Measurements from ENCODE around the gene GUCA1C. TPM values are rescaled to one million over a fixed set of nuclear protein-coding genes. Genes with fewer than 3 reads are reported as not detected.

Gene GUCA1C
- total and polyA plus RNA-seq, 2 of the 13 experiments (the other 11 are each of a cell fraction or from before 2014, with no cell fraction given) = not detected

GRCh38 chr3:108914774-108915641 is 38.7 kb downstream of the GUCA1C start (continued):
- TF ChIP-seq KIAA2018 (CRISPR knock-in tag; IDR thresholded peaks at IDR 0.05; ENCODE audit: borderline replicate concordance) (no peak), FUBP1 (CRISPR knock-in tag; IDR thresholded peaks at IDR 0.05; ENCODE audit: borderline replicate concordance) (no peak), NCOA2 (CRISPR knock-in tag; IDR thresholded peaks at IDR 0.05) (no peak), ZBTB38 (CRISPR knock-in tag; IDR thresholded peaks at IDR 0.05) (no peak), ZNF770 (CRISPR knock-in tag; IDR thresholded peaks at IDR 0.05) (no peak), ZSCAN5A (CRISPR knock-in tag; IDR thresholded peaks at IDR 0.05; ENCODE audit: borderline replicate concordance) (no peak), ZBTB46 (CRISPR knock-in tag; IDR thresholded peaks at IDR 0.05; ENCODE audit: borderline replicate concordance) (no peak), ZNF121 (CRISPR knock-in tag; IDR thresholded peaks at IDR 0.05) (no peak), REXO4 (CRISPR knock-in tag; IDR thresholded peaks at IDR 0.05; ENCODE audit: borderline replicate concordance) (no peak)
